HG03469 (cell line): ENCODE results near the gene SENP5.

Experiments used
- ATAC-seq: cut with Tn5 transposase; IDR thresholded peaks from one replicate; pipeline ENCODE4 v1.9.1; 2021; ENCODE audit warnings: mild to moderate bottlenecking, moderate library complexity, moderate number of reproducible peaks; ENCODE audit not compliant: unreplicated experiment

Gene SENP5

GRCh38 chr3:196967412-196968232 is 99.9 kb downstream of the SENP5 start:
- ATAC-seq = no peak

GRCh38 chr3:196968233-196969133 is 100.8 kb downstream of the SENP5 start, which contains the start of gene PIGZ:
TSS of gene PIGZ (minus strand) at chr3:196968833. CDS start at chr3:196952031, 16,802 bp downstream.
- ATAC-seq = no peak

GRCh38 chr3:196969134-196969659 is 101.5 kb downstream of the SENP5 start:
- ATAC-seq = no peak

GRCh38 chr3:196969660-196970546 is 102.2 kb downstream of the SENP5 start:
- no peak for ATAC-seq

- no peak for ATAC-seq
Observed at GRCh38 chr3:196970547-196971093, 102.9 kb downstream of the SENP5 start.

GRCh38 chr3:196971094-196971698 is 103.5 kb downstream of the SENP5 start:
- no peak for ATAC-seq

GRCh38 chr3:196974661-196975060 is 106.9 kb downstream of the SENP5 start:
- ATAC-seq = no peak

- ATAC-seq = no peak
Observed at GRCh38 chr3:196975349-196975748, 107.6 kb downstream of the SENP5 start.

GRCh38 chr3:196976941-196977340 is 109.2 kb downstream of the SENP5 start:
- ATAC-seq = no peak

- ATAC-seq = no peak
Observed at GRCh38 chr3:196979545-196979944, 111.8 kb downstream of the SENP5 start.

- ATAC-seq = no peak
Observed at GRCh38 chr3:196981657-196982056, 113.9 kb downstream of the SENP5 start.

- no peak for ATAC-seq
Observed at GRCh38 chr3:196983186-196983585, 115.5 kb downstream of the SENP5 start.
